HG03520 (cell line): ENCODE results near the gene TRIM13.
A peak's percentile ranks its signal among the peaks of the same experiment; 100 is the strongest.

ENCODE experiments used
- ATAC-seq: cut with Tn5 transposase; IDR thresholded peaks from one replicate; pipeline ENCODE4 v1.9.1; 2021; ENCODE audit warnings: mild to moderate bottlenecking, moderate library complexity; ENCODE audit not compliant: unreplicated experiment

The TRIM13 gene

GRCh38 chr13:49996161-49996915 is 504 bp upstream of the TRIM13 start:
- peak; percentile 39 for ATAC-seq

GRCh38 chr13:49997955-49998354 is 1.1 kb downstream of the TRIM13 start:
- ATAC-seq = no peak

DNA sequence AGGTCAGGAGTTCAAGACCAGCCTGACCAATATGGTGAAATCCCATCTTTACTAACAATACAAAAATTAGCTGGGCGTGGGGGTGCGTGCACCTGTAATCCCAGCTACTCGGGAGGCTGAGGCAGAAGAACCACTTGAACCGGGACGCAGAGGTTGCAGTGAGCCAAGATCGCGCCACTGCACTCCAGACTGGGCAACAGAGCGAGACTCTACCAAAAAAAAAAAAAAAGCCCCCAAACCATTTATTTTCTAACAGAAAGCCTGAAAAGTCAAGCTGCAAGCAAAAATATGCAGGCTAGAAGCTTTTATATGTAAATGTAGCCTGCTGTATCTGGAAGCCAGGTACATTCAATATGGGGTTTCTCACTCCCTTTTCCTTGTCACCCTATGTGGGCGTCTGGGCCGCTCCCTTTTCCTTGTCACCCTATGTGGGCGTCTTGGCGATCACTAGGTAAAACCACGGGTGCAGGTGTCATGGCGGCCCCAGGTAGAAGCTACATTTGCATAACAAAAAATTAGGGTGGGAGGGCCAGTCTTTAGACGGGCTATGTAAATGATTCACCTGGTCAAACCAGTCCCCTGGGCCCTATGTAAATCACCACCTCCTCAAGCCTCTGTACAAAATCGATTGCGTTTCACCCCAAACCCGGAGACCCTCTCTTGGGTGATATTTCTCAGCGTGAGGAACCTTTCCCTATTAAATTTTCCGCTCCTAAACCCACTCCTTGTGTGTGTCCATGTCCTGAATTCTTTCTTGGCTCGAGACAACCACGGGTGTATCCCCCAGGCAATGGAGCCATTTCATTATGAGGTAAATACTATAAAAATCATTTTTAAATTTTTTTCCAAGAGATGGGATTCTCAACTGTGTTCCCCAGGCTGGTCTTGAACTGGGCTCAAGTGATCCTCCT is 2.1 kb downstream of the TRIM13 start:
- no peak for ATAC-seq

DNA sequence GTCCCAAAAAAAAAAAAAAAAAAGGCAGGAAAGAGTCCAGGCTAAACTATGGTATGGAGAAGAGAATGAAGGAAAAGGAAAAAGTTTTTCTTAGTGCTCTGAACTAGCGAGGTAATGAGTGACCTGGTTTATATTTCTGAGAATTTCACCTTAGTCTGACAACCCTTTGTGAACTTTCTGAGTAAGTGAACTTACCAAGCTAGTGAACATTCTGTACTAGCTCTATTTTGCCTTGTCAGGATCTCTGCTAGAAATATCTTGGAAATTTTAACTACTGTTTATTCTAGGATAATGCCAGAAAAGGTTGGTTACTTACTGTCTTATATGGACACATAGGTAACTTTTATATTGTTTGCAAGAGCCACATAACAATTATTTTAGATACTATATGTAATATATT is 4.4 kb downstream of the TRIM13 start:
- no peak for ATAC-seq

DNA sequence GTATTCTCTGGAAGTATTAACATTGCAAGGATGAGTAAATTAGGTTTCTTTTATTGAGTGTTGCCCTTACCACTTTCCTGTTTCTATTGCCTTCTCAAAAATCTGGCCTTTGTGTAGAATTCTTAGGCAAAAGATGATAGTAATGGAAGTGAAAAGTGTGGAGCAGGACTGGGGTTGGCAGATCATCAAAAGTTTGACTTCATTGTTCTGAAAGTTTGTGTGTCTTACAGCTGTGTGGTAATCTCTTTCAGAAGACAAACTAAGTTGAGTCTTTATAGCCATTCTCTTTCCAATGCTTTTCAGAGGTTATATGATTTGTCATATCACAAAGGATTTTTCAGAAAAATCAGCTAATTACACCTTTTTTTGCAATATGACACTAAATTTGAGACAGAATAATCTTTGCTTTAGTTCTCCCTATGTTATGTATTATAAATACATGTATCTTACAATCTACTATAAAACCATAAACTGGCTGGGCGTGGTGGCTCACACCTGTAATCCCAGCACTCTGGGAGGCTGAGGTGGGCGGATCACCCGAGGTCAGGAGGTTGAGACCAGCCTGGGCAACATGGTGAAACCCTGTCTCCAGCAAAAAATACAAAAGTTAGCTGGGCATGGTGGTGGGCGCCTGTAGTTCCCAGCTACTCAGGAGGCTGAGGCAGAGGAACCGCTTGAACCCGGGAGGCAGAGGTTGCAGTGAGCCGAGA is 9.7 kb downstream of the TRIM13 start:
- no peak for ATAC-seq

DNA sequence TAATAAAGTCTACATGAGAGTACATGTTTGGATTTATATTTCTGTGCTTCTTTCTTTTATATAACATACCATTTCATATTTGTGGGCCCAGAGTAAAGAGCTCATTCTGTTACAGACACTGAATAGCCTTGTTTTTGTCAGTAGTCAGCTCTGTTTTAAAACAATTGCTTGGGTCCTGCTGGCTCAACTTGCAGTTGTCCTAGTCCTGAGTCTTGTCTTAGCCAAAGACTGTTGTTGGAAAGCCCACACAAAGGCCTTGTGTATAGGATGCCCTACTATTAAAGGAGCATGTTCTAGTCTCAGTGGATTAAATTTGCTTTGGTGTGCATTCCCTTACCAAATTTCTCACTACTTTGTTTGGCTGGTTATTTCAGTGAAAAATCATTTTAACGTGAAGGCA is 14.6 kb downstream of the TRIM13 start:
- no peak for ATAC-seq

- ATAC-seq = no peak
Observed at GRCh38 chr13:50012396-50013169, 15.7 kb downstream of the TRIM13 start.

DNA sequence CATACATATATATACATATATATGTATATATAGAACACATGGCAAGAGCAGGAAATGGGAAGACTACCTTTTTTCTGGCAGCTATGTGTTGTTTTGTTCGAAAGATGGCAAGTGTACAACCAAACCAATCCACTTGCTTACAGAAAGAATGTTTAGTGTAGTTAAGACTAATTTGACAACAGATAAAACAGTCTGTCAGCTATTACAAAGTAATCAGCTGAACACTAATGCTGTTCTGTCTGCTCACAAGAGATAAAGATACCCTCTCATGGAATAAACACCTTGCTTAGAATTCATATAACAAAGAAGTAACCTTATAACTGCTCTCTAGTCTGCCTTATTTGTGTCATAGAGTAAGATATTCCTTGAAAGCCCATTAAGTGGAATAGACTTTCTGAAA is 17.5 kb downstream of the TRIM13 start:
- ATAC-seq = no peak

- ATAC-seq = no peak
Observed at GRCh38 chr13:50015258-50015657, 18.4 kb downstream of the TRIM13 start, which contains the start of gene KCNRG. TSS of gene KCNRG (plus strand) at chr13:50015444. CDS start at chr13:50015494, 50 bp downstream.

DNA sequence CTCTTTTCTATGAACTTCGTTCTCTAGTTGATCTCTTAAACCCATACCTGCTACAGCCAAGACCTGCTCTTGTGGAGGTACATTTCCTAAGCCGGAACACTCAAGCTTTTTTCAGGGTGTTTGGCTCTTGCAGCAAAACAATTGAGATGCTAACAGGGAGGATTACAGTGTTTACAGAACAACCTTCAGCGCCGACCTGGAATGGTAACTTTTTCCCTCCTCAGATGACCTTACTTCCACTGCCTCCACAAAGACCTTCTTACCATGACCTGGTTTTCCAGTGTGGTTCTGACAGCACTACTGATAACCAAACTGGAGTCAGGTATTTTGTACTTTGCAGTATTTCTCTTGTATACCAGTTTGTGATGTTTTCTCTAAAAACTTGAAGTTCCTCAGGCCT is 18.9 kb downstream of the TRIM13 start:
- ATAC-seq = no peak

DNA sequence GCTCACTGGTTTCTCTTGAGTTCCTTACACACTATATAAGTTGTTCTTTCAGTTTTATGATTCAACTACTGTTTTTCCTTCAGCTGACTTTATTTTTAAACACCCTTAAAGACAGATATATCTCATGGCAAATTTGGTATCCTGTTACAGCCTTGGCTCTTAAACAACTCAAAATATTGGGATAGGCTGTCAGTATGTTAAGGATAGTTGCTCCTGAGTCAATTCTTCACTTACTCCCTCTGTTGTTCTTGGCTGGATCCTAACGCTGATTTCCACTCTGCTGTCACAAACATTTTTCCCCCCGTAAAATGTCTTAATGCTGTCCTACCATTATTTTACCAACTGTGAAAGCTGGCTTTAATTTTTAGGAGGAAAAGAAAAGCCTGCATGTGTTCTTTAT is 19.6 kb downstream of the TRIM13 start:
- ATAC-seq = no peak

GRCh38 chr13:50017819-50018218 is 21.0 kb downstream of the TRIM13 start:
- no peak for ATAC-seq

GRCh38 chr13:50025436-50025835 is 28.6 kb downstream of the TRIM13 start:
- ATAC-seq = no peak

DNA sequence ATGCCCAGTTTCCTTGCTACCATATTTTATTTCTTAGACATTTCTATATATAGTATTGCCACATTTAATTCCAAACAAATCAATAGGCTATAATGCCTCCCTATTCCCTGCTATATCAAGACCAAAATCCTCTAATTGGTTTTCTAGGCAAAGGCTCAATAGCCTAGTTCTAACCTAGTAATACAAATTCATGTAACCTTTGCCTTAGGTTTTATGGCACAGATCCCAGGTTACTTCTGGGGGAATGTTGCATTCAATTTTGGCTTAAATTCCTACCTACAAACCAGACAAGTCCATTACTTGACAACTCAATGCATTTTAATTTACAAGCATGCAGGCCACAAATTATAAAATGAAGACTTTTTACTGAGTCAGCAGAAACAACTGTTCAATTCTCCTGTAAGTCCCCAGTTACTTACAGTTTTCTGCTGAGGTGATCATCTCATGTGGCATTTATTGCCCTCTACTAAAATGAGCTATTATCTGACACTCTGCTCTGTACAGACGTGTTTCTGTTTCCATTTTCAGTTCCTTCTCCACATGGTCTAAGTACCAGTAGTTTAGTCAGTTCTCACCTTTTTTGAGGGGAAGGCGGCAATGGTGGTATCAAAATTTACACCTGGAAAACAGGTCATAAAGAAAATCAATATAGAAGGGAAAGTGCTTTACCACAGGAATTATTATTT is 30.1 kb downstream of the TRIM13 start:
- ATAC-seq = peak; percentile 98

GRCh38 chr13:50030315-50030714 is 33.5 kb downstream of the TRIM13 start:
- no peak for ATAC-seq

GRCh38 chr13:50033725-50034124 is 36.9 kb downstream of the TRIM13 start:
- no peak for ATAC-seq

DNA sequence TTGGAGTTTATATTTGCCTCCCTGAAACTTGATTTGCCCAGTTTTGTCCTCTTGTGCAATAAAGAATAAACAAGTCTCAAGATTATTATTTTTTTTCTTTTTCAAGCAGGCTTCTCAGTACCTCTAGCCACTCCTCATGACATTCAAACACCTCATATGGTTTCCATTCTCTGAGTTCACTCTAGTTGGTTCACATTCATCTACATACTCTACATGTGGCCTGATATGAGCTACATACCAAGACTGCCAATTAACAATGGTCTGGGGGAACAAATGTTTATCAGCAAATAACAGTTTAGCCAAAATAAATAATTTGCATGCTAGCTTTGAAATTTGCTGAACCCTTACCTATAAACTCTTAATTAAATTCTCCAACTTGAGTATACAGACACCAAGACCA is 40.9 kb downstream of the TRIM13 start:
- ATAC-seq = no peak

DNA sequence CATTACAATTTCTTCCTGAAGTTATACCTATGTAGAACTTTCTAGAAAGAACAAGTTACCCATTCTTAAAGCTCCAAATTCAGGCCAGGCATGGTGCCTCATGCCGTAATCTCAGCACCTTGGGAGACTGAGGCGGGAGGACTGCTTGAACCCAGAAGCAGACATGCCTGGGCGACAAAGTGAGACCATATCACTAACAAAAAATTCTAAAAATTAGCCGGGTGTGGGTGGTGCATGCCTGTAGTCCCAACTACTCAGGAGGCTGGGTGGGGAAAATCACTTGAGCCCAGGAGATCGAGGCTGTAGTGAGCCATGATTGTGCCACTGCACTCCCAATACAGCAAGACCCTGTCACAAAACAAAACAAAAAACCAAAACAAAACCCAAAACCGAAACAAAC is 41.4 kb downstream of the TRIM13 start:
- no peak for ATAC-seq

- ATAC-seq = no peak
Observed at GRCh38 chr13:50052478-50052877, 55.6 kb downstream of the TRIM13 start.

DNA sequence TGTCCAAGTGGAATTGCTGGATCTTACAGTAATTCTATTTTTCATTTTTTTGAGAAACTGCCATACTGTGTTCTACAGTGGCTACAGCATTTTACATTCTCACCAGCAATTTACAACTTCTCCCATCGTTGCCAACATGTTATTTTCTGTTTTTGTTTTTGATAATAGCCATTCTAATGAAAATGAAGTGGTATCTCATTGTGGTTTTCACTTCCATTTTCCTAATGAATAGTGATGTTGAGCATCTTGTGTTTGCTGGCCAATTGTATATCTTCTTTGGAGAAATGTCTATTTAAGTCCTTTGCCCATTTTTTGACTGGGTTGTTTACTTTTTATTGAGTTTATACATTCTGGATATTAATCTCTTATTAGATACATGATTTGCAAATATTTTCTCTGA is 57.0 kb downstream of the TRIM13 start:
- ATAC-seq = no peak
